ENCODE measurements around the gene PSMD3.

DNA sequence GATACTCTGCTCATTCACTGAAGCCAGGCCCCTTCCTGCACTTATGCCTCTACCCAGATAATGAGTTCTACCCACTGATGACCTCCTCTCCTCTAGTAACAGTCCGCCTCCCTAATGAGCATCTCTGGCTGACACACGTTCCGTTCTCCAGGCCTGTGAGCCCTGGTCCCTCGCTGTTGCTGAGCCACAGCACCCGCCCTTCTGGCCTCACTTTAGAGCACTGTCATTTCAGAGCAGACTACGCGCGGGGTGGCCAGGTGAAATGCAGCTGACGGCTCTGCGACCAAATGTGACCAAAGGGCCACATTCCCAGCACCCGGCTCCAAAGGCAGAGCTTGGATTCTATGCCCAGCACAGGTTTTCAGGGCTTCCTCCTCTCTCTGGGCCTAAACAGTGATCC, 13.8 kb downstream of the PSMD3 start:
- TF ChIP-seq POLR2AphosphoS5 (IDR thresholded peaks at IDR 0.05) (no peak), POLR2A (IDR thresholded peaks at IDR 0.05; ENCODE audit: low read depth) (no peak), EP300 (IDR thresholded peaks at IDR 0.05) (no peak)
- TF ChIP-seq, protein P1, sequence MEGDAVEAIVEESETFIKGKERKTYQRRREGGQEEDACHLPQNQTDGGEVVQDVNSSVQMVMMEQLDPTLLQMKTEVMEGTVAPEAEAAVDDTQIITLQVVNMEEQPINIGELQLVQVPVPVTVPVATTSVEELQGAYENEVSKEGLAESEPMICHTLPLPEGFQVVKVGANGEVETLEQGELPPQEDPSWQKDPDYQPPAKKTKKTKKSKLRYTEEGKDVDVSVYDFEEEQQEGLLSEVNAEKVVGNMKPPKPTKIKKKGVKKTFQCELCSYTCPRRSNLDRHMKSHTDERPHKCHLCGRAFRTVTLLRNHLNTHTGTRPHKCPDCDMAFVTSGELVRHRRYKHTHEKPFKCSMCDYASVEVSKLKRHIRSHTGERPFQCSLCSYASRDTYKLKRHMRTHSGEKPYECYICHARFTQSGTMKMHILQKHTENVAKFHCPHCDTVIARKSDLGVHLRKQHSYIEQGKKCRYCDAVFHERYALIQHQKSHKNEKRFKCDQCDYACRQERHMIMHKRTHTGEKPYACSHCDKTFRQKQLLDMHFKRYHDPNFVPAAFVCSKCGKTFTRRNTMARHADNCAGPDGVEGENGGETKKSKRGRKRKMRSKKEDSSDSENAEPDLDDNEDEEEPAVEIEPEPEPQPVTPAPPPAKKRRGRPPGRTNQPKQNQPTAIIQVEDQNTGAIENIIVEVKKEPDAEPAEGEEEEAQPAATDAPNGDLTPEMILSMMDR (IDR thresholded peaks at IDR 0.05) = no peak

All from esophagus muscularis mucosa (tissue), 4 donors.